Measurements from ENCODE around the gene TBCCD1.

DNA sequence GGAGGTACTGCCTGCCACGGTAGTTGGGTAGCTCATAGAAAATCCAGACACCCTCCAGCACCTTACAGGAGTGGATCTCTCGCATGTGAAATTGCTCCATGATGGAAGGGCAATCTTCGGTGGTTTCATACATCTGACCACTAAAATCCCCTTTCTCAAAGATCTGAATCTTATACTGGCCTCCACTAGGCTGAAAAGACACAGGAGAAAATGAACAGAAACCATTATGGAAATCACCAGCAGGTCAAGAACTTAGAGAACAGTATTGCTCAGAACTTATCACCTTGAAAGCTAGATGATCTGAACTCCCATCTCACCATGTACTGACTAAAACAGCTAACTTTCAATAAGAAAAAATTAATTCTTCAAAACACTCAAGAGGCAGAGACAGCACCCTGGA lies 28.4 kb downstream of the TBCCD1 start:
- TF ChIP-seq, protein P1, sequence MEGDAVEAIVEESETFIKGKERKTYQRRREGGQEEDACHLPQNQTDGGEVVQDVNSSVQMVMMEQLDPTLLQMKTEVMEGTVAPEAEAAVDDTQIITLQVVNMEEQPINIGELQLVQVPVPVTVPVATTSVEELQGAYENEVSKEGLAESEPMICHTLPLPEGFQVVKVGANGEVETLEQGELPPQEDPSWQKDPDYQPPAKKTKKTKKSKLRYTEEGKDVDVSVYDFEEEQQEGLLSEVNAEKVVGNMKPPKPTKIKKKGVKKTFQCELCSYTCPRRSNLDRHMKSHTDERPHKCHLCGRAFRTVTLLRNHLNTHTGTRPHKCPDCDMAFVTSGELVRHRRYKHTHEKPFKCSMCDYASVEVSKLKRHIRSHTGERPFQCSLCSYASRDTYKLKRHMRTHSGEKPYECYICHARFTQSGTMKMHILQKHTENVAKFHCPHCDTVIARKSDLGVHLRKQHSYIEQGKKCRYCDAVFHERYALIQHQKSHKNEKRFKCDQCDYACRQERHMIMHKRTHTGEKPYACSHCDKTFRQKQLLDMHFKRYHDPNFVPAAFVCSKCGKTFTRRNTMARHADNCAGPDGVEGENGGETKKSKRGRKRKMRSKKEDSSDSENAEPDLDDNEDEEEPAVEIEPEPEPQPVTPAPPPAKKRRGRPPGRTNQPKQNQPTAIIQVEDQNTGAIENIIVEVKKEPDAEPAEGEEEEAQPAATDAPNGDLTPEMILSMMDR (IDR thresholded peaks at IDR 0.05): no peak
- TF ChIP-seq POLR2A (IDR thresholded peaks at IDR 0.05): no peak
